HG03103 (cell line): ENCODE measurements around the gene RPL18A.
"Not testable (repeated sequence)": the region's sequence is repeated elsewhere in the genome, so short reads cannot be mapped to it uniquely, and the experiment has no call there.

Experiments used
- ATAC-seq: cut with Tn5 transposase; IDR thresholded peaks from one replicate; pipeline ENCODE4 v1.9.1; 2021; ENCODE audit warnings: low read depth; ENCODE audit not compliant: unreplicated experiment

The RPL18A gene

DNA sequence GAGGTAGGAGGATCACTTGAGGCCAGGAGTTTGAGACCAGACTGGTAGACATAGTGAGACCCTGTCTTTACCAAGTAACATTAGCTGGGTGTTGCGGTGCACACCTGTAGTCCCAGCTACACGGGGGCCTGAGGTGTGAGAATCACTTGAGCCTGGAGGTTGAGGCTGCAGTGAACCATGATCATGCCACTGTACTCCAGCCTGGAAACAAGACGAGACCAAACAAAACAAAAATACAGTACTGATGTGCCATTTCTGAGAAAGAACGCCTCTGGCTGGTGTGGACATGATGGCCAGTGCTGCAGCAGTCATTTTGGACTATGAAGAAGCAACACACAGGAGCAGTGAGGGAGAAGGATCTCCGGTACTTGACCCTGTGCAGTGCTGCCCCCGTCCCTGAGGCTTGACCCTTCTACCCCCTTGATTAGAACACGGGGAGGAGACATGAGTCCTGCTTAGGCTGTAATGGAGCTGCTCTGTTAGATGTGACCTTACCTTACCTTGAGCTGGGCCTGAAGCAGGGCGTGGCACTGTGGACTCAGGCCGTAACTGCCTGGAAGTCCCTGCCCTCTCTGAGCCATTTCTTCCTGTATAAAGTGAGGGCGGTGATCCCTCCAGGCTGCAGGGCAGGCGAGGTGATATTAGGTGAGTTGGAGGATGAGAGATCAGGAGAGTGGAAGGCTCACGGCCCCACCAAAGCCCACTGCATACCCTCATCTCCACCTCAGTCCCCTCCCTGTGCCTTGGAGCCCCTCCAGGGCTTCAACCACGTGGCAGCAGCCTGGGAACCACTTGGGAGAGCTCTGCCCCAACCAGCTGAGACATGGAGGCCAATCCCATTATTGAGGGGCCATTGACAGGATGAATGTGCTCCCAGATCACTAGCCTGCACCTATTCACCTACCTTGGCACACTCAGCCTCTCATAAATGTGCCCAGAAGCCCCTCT, 5.9 kb downstream of the RPL18A start:
- ATAC-seq, result no peak

DNA sequence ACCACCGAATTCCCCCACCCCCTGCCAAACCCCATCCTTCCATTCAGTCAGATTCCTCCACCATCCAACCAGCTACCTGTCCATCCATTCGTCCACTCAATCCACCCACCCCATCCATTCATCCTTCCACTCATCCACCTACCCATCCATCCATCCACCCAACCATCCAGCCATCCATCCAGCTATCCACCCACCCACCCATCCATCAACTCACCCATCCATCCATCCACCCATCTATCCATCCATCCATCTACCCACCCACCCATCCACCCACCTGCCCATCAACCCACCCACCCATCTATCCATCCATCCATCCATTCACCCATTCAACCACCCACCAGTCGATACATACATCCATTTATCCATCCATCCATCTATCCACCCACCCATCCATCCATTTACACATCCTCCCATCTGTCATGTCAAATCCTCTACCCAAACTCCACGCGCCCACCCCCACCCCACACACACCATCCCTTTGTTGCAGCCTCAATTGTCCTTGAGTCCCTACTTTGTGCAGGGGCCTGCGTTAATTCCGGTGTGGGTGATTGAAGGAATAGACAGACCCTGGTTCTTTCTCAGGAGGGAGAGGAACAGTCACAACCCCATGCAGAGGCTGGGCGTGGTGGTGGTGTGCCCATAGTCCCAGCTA, 6.7 kb downstream of the RPL18A start:
- no peak for ATAC-seq

DNA sequence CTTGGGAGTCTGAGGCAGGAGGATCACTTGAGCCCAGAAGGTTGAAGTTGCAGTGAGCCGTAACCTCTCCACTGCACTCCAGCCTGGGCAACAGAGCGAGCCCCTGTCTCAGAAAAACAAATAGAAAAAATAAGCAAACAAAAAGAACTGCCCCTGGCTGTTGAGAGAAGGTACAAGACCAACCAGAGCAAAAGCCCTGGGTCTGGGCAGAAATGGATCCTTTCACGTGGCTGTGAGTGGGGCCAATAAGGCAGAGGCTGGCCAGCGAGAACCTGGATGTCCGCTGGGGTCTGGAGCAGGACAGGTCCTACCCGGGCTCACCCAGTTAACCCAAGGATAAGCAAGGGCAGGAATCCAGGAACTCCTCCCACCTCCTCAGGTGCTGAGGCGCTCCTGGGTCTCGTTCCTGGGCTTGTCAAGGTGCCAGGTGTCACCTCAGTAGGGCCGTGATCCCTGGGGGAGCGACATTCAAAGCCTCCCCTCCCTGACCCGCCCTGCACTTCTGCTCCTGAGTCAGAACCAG, 7.3 kb downstream of the RPL18A start:
- ATAC-seq, result no peak

DNA sequence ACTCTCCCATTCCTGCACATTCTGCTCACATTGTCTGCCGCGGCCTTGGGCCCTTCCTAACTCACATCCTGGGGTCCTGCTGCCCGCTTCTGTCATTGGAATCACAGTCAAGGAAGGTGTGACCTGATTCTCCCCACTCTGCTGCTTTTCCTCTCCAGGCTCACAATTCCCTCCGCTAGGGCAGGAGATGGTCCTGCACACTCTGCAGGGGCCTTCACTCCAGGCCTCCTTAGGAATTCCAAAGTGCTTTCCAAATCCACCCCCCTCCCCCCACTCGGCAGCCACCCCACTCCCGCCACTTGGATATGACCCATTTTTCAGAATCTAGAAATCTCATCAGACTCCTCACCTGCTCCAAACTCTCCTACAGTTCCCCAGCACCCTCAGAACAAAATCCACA, 9.0 kb downstream of the RPL18A start:
- no peak for ATAC-seq

- ATAC-seq, result no peak
Measured at GRCh38 chr19:17869114-17869608, 9.5 kb downstream of the RPL18A start.

DNA sequence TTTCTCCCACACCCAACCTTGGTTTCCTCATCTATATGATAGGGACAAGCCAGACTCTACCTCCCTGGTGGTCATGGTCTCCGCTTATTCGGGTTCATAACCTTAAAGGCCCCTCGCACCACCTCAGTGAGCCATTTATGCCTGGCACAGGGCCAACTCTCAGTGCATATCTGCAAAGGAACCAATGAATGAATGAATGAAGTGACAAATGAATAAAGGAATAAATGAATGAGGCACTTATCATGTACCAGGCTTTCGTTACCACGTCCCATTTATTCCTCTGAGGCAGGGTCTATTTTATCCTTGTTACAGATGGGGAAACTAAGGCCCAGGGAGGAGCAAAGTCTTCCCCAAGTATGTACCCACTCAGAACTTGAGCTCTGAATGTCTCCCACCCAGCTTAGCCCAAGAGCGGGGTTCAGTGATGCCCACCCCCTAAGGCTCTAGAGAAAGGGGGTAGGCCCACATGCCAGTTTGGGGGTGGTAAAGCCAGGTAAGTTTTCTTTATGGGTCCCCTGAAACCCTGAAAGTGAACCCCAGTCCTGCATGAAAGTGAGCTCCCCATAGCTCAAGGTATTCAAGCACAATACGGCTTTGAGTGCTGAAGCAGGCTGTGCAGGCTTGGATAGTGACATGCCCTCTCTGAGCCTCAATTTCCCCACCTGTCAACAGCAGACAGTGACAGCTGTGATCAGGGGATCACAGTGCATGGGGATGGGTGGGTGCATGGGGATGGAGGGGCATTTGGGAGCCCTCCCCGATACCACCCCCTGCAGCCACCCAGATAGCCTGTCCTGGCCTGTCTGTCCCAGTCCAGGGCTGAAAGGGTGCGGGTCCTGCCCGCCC, 11.5 kb downstream of the RPL18A start:
- ATAC-seq, result no peak

GRCh38 chr19:17871878-17872250, 12.2 kb downstream of the RPL18A start, which contains the start of gene SLC5A5:
Gene SLC5A5, plus strand, starts transcription at chr19:17871945. Its CDS starts 375 bp downstream, at chr19:17872320.
- ATAC-seq, result no peak

DNA sequence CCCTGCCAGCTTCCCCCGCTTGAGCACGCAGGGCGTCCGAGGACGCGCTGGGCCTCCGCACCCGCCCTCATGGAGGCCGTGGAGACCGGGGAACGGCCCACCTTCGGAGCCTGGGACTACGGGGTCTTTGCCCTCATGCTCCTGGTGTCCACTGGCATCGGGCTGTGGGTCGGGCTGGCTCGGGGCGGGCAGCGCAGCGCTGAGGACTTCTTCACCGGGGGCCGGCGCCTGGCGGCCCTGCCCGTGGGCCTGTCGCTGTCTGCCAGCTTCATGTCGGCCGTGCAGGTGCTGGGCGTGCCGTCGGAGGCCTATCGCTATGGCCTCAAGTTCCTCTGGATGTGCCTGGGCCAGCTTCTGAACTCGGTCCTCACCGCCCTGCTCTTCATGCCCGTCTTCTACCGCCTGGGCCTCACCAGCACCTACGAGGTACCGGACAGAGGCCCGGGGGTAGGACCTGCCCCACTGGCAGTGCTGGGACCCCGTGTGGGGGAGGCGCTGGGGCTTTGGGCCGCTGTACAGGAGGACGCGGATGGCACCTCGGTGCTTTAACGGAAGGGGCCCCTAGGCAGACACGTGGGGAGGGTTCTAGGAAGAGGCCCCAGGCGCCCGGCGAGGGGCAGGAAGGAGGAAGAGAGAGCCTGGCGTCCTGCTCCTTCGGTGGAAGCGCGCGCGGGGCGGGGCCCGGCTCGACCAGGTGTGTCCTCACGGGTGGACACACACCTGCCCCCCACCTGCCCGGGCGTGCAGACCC, 12.7 kb downstream of the RPL18A start:
- no peak for ATAC-seq

GRCh38 chr19:17873786-17874757, 14.4 kb downstream of the RPL18A start:
- no peak for ATAC-seq

- no peak for ATAC-seq
Measured at GRCh38 chr19:17874758-17875135, 15.0 kb downstream of the RPL18A start.

- ATAC-seq, result no peak
Measured at GRCh38 chr19:17877696-17878095, 18.0 kb downstream of the RPL18A start.

GRCh38 chr19:17879466-17879865, 19.8 kb downstream of the RPL18A start:
- no peak for ATAC-seq

- ATAC-seq, result no peak
Measured at GRCh38 chr19:17881701-17882100, 22.0 kb downstream of the RPL18A start.

GRCh38 chr19:17883627-17884410, 24.1 kb downstream of the RPL18A start:
- no peak for ATAC-seq

- no peak for ATAC-seq
Measured at GRCh38 chr19:17886515-17886914, 26.8 kb downstream of the RPL18A start.

DNA sequence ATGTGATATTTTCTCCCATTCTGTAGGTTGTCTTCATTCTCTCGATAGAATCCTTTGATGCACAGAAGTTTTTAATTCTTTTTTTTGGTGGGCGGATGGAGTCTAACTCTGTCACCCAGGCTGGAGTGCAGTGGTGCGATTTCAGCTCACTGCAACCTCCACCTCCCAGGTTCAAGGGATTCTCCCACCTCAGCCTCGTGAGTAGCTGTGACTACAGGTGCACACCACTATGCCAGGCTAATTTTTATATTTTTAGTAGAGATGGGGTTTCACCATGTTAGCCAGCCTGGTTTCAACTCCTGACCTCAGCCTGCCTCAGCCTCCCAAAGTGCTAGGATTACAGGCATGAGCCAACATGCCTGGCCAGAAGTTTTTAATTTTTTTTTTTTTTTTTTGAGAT, 27.5 kb downstream of the RPL18A start:
- ATAC-seq, result not testable (repeated sequence)

DNA sequence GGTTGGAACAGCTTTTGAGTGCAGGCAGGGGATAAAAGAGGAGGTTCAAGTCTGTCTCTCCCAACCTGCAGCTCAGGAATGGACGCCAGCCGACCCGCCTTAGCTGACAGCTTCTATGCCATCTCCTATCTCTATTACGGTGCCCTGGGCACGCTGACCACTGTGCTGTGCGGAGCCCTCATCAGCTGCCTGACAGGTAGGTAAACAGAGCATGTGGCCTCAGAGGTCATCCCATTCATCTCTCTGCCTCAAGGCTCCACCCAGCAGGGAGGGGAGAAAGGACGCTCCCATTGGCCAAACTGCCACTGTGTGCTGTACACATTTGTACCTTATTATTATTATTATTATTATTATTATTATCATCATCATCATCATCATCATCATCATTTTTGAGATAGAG, 28.6 kb downstream of the RPL18A start:
- ATAC-seq, result no peak
